GM23248 (cell line): ENCODE data around the gene RPL36.

ENCODE experiments used
- EZH2 ChIP-seq: fragments of 200-600 bp; sonication (generic); IDR thresholded peaks from 2 replicates; pipeline ENCODE4 v1.6.1; 2018; ENCODE audit warnings: antibody characterized with exemption, mild to moderate bottlenecking; ENCODE audit not compliant: insufficient read depth, poor library complexity, severe bottlenecking
- EZH2phosphoT487 ChIP-seq: fragments of 200-600 bp; sonication (generic); IDR thresholded peaks from 2 replicates; pipeline ENCODE4 v1.6.1; 2018; ENCODE audit warnings: antibody characterized with exemption, moderate library complexity, mild to moderate bottlenecking, low read depth; ENCODE audit not compliant: insufficient read depth

- no peak for TF ChIP-seq EZH2
- TF ChIP-seq EZH2phosphoT487 = no peak
These were observed 8.5 kb upstream of the RPL36 start for GRCh38 chr19:5681391-5682106.
